ENCODE measurements around the gene LMNTD2. TPM values are rescaled to one million over a fixed set of nuclear protein-coding genes. Genes with fewer than 3 reads are reported as not detected.

Gene LMNTD2
- total RNA-seq, 1 experiment from 2014 or later = 6.1 TPM

DNA sequence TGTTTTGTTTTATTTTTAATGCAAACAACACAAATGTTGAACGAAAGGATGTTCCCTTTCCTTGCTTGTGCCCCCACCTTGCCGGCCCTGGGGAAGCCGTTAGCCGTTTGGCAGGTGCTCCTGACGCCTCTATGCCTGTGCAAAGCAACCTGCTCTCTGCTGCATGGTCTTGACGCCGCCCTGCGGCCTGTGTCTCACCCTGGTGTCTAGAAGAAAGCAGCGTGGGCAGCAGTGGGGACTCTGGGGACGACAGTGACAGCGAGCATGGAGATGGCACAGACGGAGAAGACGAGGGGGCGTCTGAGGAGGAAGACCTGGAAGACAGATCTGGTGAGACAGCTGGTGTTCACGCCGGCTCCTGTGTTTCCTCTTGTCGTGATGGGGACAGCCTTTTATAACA, 21.2 kb upstream of the LMNTD2 start:
- no peak overlapping the region for H3K4me3 Mint-ChIP-seq (ENCODE audit: unreplicated experiment)
- H3K9me3 Mint-ChIP-seq (ENCODE audit: unreplicated experiment) = no peaks in the 10 kb centered on the region
- TF ChIP-seq, protein P1, sequence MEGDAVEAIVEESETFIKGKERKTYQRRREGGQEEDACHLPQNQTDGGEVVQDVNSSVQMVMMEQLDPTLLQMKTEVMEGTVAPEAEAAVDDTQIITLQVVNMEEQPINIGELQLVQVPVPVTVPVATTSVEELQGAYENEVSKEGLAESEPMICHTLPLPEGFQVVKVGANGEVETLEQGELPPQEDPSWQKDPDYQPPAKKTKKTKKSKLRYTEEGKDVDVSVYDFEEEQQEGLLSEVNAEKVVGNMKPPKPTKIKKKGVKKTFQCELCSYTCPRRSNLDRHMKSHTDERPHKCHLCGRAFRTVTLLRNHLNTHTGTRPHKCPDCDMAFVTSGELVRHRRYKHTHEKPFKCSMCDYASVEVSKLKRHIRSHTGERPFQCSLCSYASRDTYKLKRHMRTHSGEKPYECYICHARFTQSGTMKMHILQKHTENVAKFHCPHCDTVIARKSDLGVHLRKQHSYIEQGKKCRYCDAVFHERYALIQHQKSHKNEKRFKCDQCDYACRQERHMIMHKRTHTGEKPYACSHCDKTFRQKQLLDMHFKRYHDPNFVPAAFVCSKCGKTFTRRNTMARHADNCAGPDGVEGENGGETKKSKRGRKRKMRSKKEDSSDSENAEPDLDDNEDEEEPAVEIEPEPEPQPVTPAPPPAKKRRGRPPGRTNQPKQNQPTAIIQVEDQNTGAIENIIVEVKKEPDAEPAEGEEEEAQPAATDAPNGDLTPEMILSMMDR (IDR thresholded peaks at IDR 0.05; ENCODE audit: unreplicated experiment) = no peak
- no peak overlapping the region for H3K27ac Mint-ChIP-seq (ENCODE audit: low read depth, unreplicated experiment)
- BruUV-seq (replicated peaks) = no TSS peak
- ChIA-PET CTCF (interaction anchor here (0.5 to 0.7 kb wide), 3 partner anchors 20 to 860 kb away, joined by 3 read pairs; no protein-coding TSS in a partner anchor), POLR2A (interaction anchor here (1.3 kb wide), 1 partner anchor 13 kb away, joined by 4 read pairs; no protein-coding TSS in a partner anchor)
- peaks cover 23% of the 10 kb centered on the region for H3K4me1 Mint-ChIP-seq (ENCODE audit: insufficient read depth, unreplicated experiment)
- H3K36me3 Mint-ChIP-seq (ENCODE audit: insufficient read depth, unreplicated experiment) = peaks cover 39% of the 10 kb centered on the region
- no peak for DNase-seq (ENCODE audit: unreplicated experiment)
- intact Hi-C loops (cut with micrococcal nuclease) = no loop called here
- H3K27me3 Mint-ChIP-seq (ENCODE audit: insufficient read depth, unreplicated experiment) = no peaks in the 10 kb centered on the region

DNA sequence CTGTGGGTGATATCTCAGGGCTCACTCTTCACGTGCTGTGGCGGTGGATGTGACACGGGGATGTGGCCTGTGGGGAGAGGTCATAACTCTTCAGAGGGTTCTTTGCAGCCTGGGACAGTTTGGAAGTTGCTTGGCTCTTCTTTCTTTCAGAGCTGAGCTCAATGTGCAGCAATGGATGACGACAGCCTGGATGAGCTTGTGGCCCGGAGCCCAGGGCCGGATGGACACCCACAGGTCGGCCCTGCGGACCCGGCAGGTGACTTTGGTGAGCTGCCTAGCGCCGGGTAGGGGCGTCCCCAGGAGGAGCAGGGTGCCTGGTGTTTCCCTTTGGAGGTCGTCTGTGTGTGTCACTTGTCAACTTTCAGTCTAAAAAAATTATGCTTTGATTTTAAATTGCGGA, 20.8 kb upstream of the LMNTD2 start:
- no peak overlapping the region for H3K27ac Mint-ChIP-seq (ENCODE audit: low read depth, unreplicated experiment)
- BruUV-seq (replicated peaks) = no TSS peak
- TF ChIP-seq, protein P1 (IDR thresholded peaks at IDR 0.05; ENCODE audit: unreplicated experiment) = no peak
- H3K9me3 Mint-ChIP-seq (ENCODE audit: unreplicated experiment) = no peaks in the 10 kb centered on the region
- ChIA-PET POLR2A (interaction anchor here (1.3 kb wide), 1 partner anchor 13 kb away, joined by 4 read pairs; no protein-coding TSS in a partner anchor), CTCF (interaction anchor here (0.5 to 0.7 kb wide), 3 partner anchors 20 to 860 kb away, joined by 3 read pairs; no protein-coding TSS in a partner anchor)
- DNase-seq (ENCODE audit: unreplicated experiment) = no peak
- intact Hi-C loops (cut with micrococcal nuclease) = no loop called here
- no peaks in the 10 kb centered on the region for H3K27me3 Mint-ChIP-seq (ENCODE audit: insufficient read depth, unreplicated experiment)
- H3K36me3 Mint-ChIP-seq (ENCODE audit: insufficient read depth, unreplicated experiment) = peaks cover 37% of the 10 kb centered on the region
- H3K4me1 Mint-ChIP-seq (ENCODE audit: insufficient read depth, unreplicated experiment) = peaks cover 23% of the 10 kb centered on the region
- no peak overlapping the region for H3K4me3 Mint-ChIP-seq (ENCODE audit: unreplicated experiment)

DNA sequence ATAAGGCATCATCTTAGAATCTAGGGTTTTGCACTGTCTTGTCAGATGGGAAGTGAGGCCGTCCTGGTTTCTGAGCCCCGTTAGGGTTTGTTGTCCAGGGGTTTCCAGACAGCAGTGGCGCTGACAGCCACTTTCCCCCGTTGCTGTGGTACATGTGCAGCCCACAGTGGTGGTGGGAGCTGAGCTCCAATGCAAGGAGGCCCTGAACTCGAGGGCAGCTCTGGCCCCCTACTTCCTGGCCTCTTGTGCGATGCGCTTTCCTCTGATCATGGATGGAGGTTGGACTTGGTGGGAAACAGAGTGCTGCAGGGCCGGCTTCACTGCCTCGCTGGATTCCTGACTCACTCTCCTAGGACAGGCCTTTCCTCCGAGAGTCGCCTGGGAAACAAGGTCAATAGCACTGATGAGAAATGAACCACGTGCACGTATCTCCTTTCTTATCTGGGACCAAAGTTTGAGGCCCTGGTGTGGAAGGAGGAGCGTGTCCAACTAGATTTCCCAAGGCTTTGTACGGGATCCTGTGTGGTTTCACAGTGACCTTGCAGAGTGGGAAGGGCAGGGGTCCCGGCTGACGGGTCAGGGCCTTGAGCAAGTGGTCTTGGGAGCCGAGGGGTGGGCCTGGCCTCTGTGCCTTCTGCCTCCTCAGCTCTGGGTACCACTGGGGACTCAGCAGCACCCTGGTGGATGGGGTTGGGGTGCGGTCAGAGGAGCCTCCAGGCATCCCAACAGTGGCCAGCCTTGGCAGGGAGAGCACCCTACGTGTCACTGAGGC, 19.5 kb upstream of the LMNTD2 start:
- BruUV-seq (replicated peaks) = no TSS peak
- no peak for DNase-seq (ENCODE audit: unreplicated experiment)
- Mint-ChIP-seq H3K36me3 (ENCODE audit: insufficient read depth, unreplicated experiment) (peaks cover 32% of the 10 kb centered on the region), H3K27ac (ENCODE audit: low read depth, unreplicated experiment) (no peak overlapping the region), H3K4me1 (ENCODE audit: insufficient read depth, unreplicated experiment) (peaks cover 25% of the 10 kb centered on the region), H3K9me3 (ENCODE audit: unreplicated experiment) (no peaks in the 10 kb centered on the region), H3K27me3 (ENCODE audit: insufficient read depth, unreplicated experiment) (no peaks in the 10 kb centered on the region), H3K4me3 (ENCODE audit: unreplicated experiment) (no peak overlapping the region)
- intact Hi-C loops (cut with micrococcal nuclease) = no loop called here
- POLR2A ChIA-PET = interaction anchor here (1.3 kb wide), 1 partner anchor 11 kb away, joined by 4 read pairs; no protein-coding TSS in a partner anchor
- TF ChIP-seq, protein P1 (IDR thresholded peaks at IDR 0.05; ENCODE audit: unreplicated experiment) = no peak
- CTCF ChIA-PET = interaction anchor here (0.7 kb wide), 1 partner anchor 184 kb away, joined by 3 read pairs; no protein-coding TSS in a partner anchor

- TF ChIP-seq, protein P1 (IDR thresholded peaks at IDR 0.05; ENCODE audit: unreplicated experiment) = no peak
- Mint-ChIP-seq H3K4me3 (ENCODE audit: unreplicated experiment) (peak overlapping the region; percentile 79), H3K27ac (ENCODE audit: low read depth, unreplicated experiment) (peak overlapping the region; percentile 49), H3K27me3 (ENCODE audit: insufficient read depth, unreplicated experiment) (no peaks in the 10 kb centered on the region), H3K36me3 (ENCODE audit: insufficient read depth, unreplicated experiment) (peaks cover 22% of the 10 kb centered on the region), H3K4me1 (ENCODE audit: insufficient read depth, unreplicated experiment) (peaks cover 34% of the 10 kb centered on the region), H3K9me3 (ENCODE audit: unreplicated experiment) (no peaks in the 10 kb centered on the region)
- DNase-seq (ENCODE audit: unreplicated experiment) = no peak
- ChIA-PET POLR2A (interaction anchor here (0.6 to 2.5 kb wide), 12 partner anchors 10 to 235 kb away, joined by 3 to 17 read pairs (median 5); partner anchors contain the start of genes HRAS, LMNTD2 and PKP3), CTCF (interaction anchor here (0.6 to 0.9 kb wide), 5 partner anchors 23 to 205 kb away, joined by 3 to 4 read pairs (median 3); no protein-coding TSS in a partner anchor)
- BruUV-seq (replicated peaks) = no TSS peak
- intact Hi-C loops (cut with micrococcal nuclease) = no loop called here
Observed at GRCh38 chr11:578276-579035, 17.9 kb upstream of the LMNTD2 start.
